Trophoblast cell (in vitro differentiated cells and primary cell): ENCODE results near the gene CARS1.

ENCODE experiments used
- DNase-seq, 2 donors: peaks; one replicate each; pipeline ENCODE4 v3.0.0-alpha.2; 2016
- H2AFZ ChIP-seq: 2 replicates; pipeline ENCODE4 v1.6.1; 2013; ENCODE audit warnings: low read length, moderate library complexity, mild to moderate bottlenecking; ENCODE audit not compliant: insufficient read depth, poor library complexity
- H2AK5ac ChIP-seq: 2 replicates; pipeline ENCODE4 v1.6.1; 2013; ENCODE audit warnings: mild to moderate bottlenecking, low read length
- H2BK120ac ChIP-seq: 2 replicates; pipeline ENCODE4 v1.6.1; 2013; ENCODE audit warnings: low read length, mild to moderate bottlenecking, moderate library complexity; ENCODE audit not compliant: insufficient read depth, poor library complexity
- H2BK12ac ChIP-seq: 2 replicates; pipeline ENCODE4 v1.6.1; 2013; ENCODE audit warnings: mild to moderate bottlenecking, low read length, moderate library complexity
- H2BK5ac ChIP-seq: 2 replicates; pipeline ENCODE4 v1.6.1; 2013; ENCODE audit warnings: low read length, low read depth, moderate library complexity, mild to moderate bottlenecking; ENCODE audit not compliant: poor library complexity
- H3K14ac ChIP-seq: 2 replicates; pipeline ENCODE4 v1.6.1; 2013; ENCODE audit warnings: mild to moderate bottlenecking, low read length
- H3K18ac ChIP-seq: 2 replicates; pipeline ENCODE4 v1.6.1; 2013; ENCODE audit warnings: mild to moderate bottlenecking, low read length
- H3K23ac ChIP-seq: 2 replicates; pipeline ENCODE4 v1.6.1; 2013; ENCODE audit warnings: low read length
- H3K27ac ChIP-seq: 2 replicates; pipeline ENCODE4 v1.5.1; 2013; ENCODE audit warnings: low read depth, mild to moderate bottlenecking, inconsistent platforms, low read length, moderate library complexity
- H3K27me3 ChIP-seq: 2 replicates; pipeline ENCODE4 v1.6.1; 2013; ENCODE audit warnings: inconsistent platforms, mild to moderate bottlenecking, low read length, moderate library complexity; ENCODE audit not compliant: insufficient read depth
- H3K36me3 ChIP-seq, 2 experiments: 1 replicate in 1 of 2; 2 replicates in 1 of 2; pipeline ENCODE4 v1.6.1; 2013; ENCODE audit warnings: low read length in 2 of 2, mild to moderate bottlenecking in 2 of 2, moderate library complexity in 1 of 2; ENCODE audit not compliant: insufficient read depth in 2 of 2, control insufficient read depth in 1 of 2
- H3K4ac ChIP-seq: 2 replicates; pipeline ENCODE4 v1.6.1; 2013; ENCODE audit warnings: low read depth, mild to moderate bottlenecking, low read length, moderate library complexity
- H3K4me1 ChIP-seq, 2 experiments: 1 replicate in 1 of 2; 2 replicates in 1 of 2; pipeline ENCODE4 v1.6.1; 2013; ENCODE audit warnings: low read length in 2 of 2, mild to moderate bottlenecking in 2 of 2, moderate library complexity in 1 of 2; ENCODE audit not compliant: insufficient read depth in 2 of 2, control insufficient read depth in 1 of 2
- H3K4me2 ChIP-seq: 2 replicates; pipeline ENCODE4 v1.6.1; 2013; ENCODE audit warnings: inconsistent platforms, mild to moderate bottlenecking, low read length, moderate library complexity
- H3K4me3 ChIP-seq: 2 replicates; pipeline ENCODE4 v1.5.1; 2013; ENCODE audit warnings: mild to moderate bottlenecking, low read depth, low read length, inconsistent platforms
- H3K79me1 ChIP-seq: one replicate; pipeline ENCODE4 v1.6.1; 2013; ENCODE audit warnings: low read length
- H3K79me2 ChIP-seq: 2 replicates; pipeline ENCODE4 v1.6.1; 2013; ENCODE audit warnings: low read length, mild to moderate bottlenecking; ENCODE audit not compliant: control insufficient read depth, insufficient read depth, poor library complexity
- H3K9ac ChIP-seq: 2 replicates; pipeline ENCODE4 v1.6.1; 2013; ENCODE audit warnings: mild to moderate bottlenecking, low read length
- H3K9me3 ChIP-seq: 2 replicates; pipeline ENCODE4 v1.6.1; 2013; ENCODE audit warnings: low read depth, mild to moderate bottlenecking, control low read depth, inconsistent platforms, low read length; ENCODE audit not compliant: insufficient read depth
- H4K12ac ChIP-seq: 2 replicates; pipeline ENCODE4 v1.6.1; 2013; ENCODE audit warnings: low read depth, mild to moderate bottlenecking, low read length, moderate library complexity
- H4K8ac ChIP-seq: 2 replicates; pipeline ENCODE4 v1.6.1; 2013; ENCODE audit warnings: low read depth, mild to moderate bottlenecking, low read length, moderate library complexity
- H4K91ac ChIP-seq: one replicate; pipeline ENCODE4 v1.6.1; 2013; ENCODE audit warnings: low read depth, mild to moderate bottlenecking, low read length, moderate library complexity
- WGBS: extraction: QIAGEN DNeasy Blood & Tissue Kit; methylation state at CpG from one replicate; pipeline ENCODE4 v1.1.7; 2013; ENCODE audit warnings: missing lambda C conversion rate; ENCODE audit not compliant: insufficient read length, insufficient coverage; ENCODE audit errors: extremely low coverage; 5-methylcytosine and 5-hydroxymethylcytosine counted together

Gene CARS1

DNA sequence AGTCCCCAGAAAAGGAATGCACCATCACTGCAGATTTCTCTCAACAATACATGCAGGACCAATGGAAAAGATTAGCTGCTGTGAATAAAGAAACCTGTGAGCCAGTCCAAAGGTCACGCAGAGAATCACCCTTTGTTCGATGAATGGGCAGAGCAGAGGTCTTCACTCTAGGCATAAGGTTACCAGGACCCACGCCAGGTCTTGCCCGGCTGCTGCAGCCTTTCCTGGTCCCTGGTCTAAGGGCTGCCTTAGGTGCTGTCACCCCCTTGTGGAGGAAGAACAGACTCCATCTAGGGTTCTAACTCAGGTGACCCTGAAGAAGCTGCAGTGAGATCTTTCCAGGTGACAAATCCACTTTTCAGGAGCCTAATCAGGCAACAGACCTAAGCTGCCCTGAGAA lies 36.1 kb downstream of the CARS1 start:
- no peak overlapping the region for H2BK5ac ChIP-seq
- H3K4ac ChIP-seq: no peak overlapping the region
- H3K79me1 ChIP-seq: no peaks in the 10 kb centered on the region
- no peak overlapping the region for H2AK5ac ChIP-seq
- peaks cover 6 to 8% of the 10 kb centered on the region in 2 experiments for H3K4me1 ChIP-seq
- no peak overlapping the region for H3K27ac ChIP-seq
- no peak overlapping the region for H4K91ac ChIP-seq
- no peak overlapping the region for H3K4me3 ChIP-seq
- H3K36me3 ChIP-seq: peaks cover 47 to 56% of the 10 kb centered on the region in 2 experiments
- H3K27me3 ChIP-seq: no peaks in the 10 kb centered on the region
- H3K79me2 ChIP-seq: no peaks in the 10 kb centered on the region
- WGBS: no CpG with 5 or more reads among the region's 4 CpGs
- H3K18ac ChIP-seq: no peak overlapping the region
- H2BK120ac ChIP-seq: no peak overlapping the region
- no peak overlapping the region for H2BK12ac ChIP-seq
- H3K4me2 ChIP-seq: no peak overlapping the region
- H4K8ac ChIP-seq: no peak overlapping the region
- no peaks in the 10 kb centered on the region for H3K9me3 ChIP-seq
- no peak overlapping the region for H4K12ac ChIP-seq
- DNase-seq: peak in 1 of 2 donors; percentile 29
- H3K23ac ChIP-seq: no peak overlapping the region
- H3K14ac ChIP-seq: no peak overlapping the region
- no peak overlapping the region for H2AFZ ChIP-seq
- no peak overlapping the region for H3K9ac ChIP-seq

DNA sequence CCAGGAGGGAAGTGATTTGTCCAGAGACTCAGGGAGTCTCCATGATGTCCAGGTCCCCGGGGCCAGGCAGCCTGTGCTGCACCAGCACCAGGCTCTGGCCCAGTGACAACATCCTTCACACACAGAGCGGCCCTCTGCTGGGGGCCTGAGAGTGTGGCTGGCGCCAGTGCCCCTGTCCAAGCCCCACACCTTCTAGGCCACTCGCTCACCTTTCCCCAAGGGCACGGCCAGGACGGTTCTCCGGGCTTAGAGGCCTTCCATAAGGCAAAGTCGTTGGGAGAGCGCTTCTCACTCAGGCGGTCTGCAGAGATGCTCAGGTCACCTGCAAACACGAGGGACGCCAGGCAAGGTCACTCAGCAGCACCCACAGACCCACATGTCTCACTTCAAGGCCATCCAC lies 37.2 kb downstream of the CARS1 start:
- no peak overlapping the region for H3K23ac ChIP-seq
- H3K36me3 ChIP-seq: peaks cover 51 to 60% of the 10 kb centered on the region in 2 experiments
- no peak overlapping the region for H2BK12ac ChIP-seq
- H3K4me2 ChIP-seq: no peak overlapping the region
- no peak overlapping the region for H3K14ac ChIP-seq
- peaks cover 6 to 8% of the 10 kb centered on the region in 2 experiments for H3K4me1 ChIP-seq
- WGBS: no CpG with 5 or more reads among the region's 12 CpGs
- no peak overlapping the region for H3K4ac ChIP-seq
- H3K27ac ChIP-seq: no peak overlapping the region
- no peaks in the 10 kb centered on the region for H3K79me2 ChIP-seq
- H2BK120ac ChIP-seq: no peak overlapping the region
- H3K9ac ChIP-seq: no peak overlapping the region
- H4K12ac ChIP-seq: no peak overlapping the region
- no peak for DNase-seq
- H3K18ac ChIP-seq: no peak overlapping the region
- no peak overlapping the region for H2AFZ ChIP-seq
- no peak overlapping the region for H4K91ac ChIP-seq
- no peak overlapping the region for H3K4me3 ChIP-seq
- no peaks in the 10 kb centered on the region for H3K79me1 ChIP-seq
- no peak overlapping the region for H4K8ac ChIP-seq
- no peak overlapping the region for H2BK5ac ChIP-seq
- no peak overlapping the region for H2AK5ac ChIP-seq
- no peaks in the 10 kb centered on the region for H3K27me3 ChIP-seq
- H3K9me3 ChIP-seq: no peaks in the 10 kb centered on the region

DNA sequence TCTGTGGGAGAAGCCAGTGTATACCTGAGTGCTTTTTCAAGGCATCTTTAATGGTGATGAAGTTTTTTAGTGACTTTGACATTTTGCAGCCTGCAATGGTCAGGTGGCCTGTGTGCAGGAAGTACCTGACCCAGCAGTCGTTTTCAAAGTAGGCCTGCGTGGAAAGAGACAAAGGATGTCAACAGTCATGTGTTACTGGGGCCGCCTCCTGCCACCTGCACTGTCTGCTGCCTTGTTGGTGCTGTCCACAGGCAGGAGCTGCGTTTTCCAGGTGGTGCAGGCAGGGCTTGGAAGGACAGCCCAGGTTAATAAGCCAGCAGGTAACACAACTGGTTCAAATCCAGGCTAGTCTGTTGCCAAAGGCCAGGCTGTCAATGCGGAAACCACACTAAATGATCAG lies 38.6 kb downstream of the CARS1 start:
- Histone ChIP-seq H2BK12ac (no peak overlapping the region), H3K9me3 (peaks cover 3% of the 10 kb centered on the region), H3K23ac (no peak overlapping the region), H3K14ac (no peak overlapping the region), H3K27ac (no peak overlapping the region), H3K9ac (no peak overlapping the region), H3K36me3 (peaks cover 60 to 67% of the 10 kb centered on the region in 2 experiments), H2AFZ (no peak overlapping the region), H3K4ac (no peak overlapping the region), H2BK120ac (no peak overlapping the region), H4K8ac (no peak overlapping the region), H3K4me1 (peaks cover 6 to 8% of the 10 kb centered on the region in 2 experiments), H3K27me3 (no peaks in the 10 kb centered on the region), H4K91ac (no peak overlapping the region), H3K4me3 (no peak overlapping the region), H2AK5ac (no peak overlapping the region), H3K79me1 (no peaks in the 10 kb centered on the region), H2BK5ac (no peak overlapping the region), H3K4me2 (no peak overlapping the region), H4K12ac (no peak overlapping the region), H3K79me2 (no peaks in the 10 kb centered on the region), H3K18ac (no peak overlapping the region)
- no CpG with 5 or more reads among the region's 5 CpGs for WGBS
- DNase-seq: no peak

DNA sequence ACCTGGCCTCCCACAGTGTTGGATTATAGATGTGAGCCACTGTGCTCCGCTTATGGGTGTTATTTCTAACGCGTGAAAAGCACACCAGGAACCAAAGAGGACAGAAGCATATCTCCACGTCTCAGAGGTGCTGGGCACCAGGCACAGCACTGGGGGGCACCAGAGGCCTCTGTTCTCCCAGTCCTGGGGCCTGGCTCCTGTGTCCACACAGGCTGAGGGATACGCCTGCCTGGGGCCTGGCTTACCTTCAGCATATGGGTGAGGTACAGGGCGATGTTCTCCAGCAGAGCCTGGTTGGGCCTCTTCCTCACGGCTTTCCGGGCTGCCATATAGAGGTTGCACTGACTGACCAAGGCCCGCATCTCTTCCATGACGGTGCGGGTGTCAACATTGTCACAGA lies 40.4 kb downstream of the CARS1 start:
- no peak overlapping the region for H3K23ac ChIP-seq
- H4K8ac ChIP-seq: no peak overlapping the region
- no peaks in the 10 kb centered on the region for H3K4me1 ChIP-seq
- H3K18ac ChIP-seq: no peak overlapping the region
- H3K4me3 ChIP-seq: no peak overlapping the region
- H3K27me3 ChIP-seq: no peaks in the 10 kb centered on the region
- no peaks in the 10 kb centered on the region for H3K79me1 ChIP-seq
- H3K4ac ChIP-seq: no peak overlapping the region
- no peak overlapping the region for H2AK5ac ChIP-seq
- no peak overlapping the region for H2AFZ ChIP-seq
- no peak for DNase-seq
- no peak overlapping the region for H2BK5ac ChIP-seq
- H3K9me3 ChIP-seq: peaks cover 3% of the 10 kb centered on the region
- no peak overlapping the region for H2BK12ac ChIP-seq
- no peak overlapping the region for H3K14ac ChIP-seq
- H3K36me3 ChIP-seq: peaks cover 64 to 76% of the 10 kb centered on the region in 2 experiments
- no peaks in the 10 kb centered on the region for H3K79me2 ChIP-seq
- no peak overlapping the region for H2BK120ac ChIP-seq
- no peak overlapping the region for H3K27ac ChIP-seq
- no peak overlapping the region for H4K91ac ChIP-seq
- no peak overlapping the region for H4K12ac ChIP-seq
- WGBS: no CpG with 5 or more reads among the region's 11 CpGs
- H3K4me2 ChIP-seq: no peak overlapping the region
- H3K9ac ChIP-seq: no peak overlapping the region
